T-helper 1 cell (primary cell): ENCODE results near the gene TXLNB.
"Not testable (repeated sequence)": the region's sequence is repeated elsewhere in the genome, so short reads cannot be mapped to it uniquely, and the experiment has no call there.

Experiments used
- DNase-seq, 5 donors: peaks; one replicate each; pipeline ENCODE4 v3.0.0-alpha.2; 2012 to 2020

Gene TXLNB

GRCh38 chr6:139308936-139309603, 17.3 kb upstream of the TXLNB start:
- DNase-seq, result no peak

GRCh38 chr6:139308286-139308916, 16.6 kb upstream of the TXLNB start:
- DNase-seq, result no peak

GRCh38 chr6:139306291-139306981, 14.6 kb upstream of the TXLNB start:
- no peak for DNase-seq

GRCh38 chr6:139303185-139303584, 11.4 kb upstream of the TXLNB start:
- no peak for DNase-seq

GRCh38 chr6:139297921-139298320, 6.1 kb upstream of the TXLNB start:
- DNase-seq, result no peak

- no peak for DNase-seq
These were observed 5.1 kb upstream of the TXLNB start for GRCh38 chr6:139296927-139297326.

GRCh38 chr6:139295901-139296300, 4.1 kb upstream of the TXLNB start:
- DNase-seq, result no peak

GRCh38 chr6:139294090-139294489, 2.3 kb upstream of the TXLNB start:
- no peak for DNase-seq

- DNase-seq, result not testable (repeated sequence)
These were observed 1.4 kb upstream of the TXLNB start for GRCh38 chr6:139293230-139293629.

- DNase-seq, result peak in 3 of 5 donors; percentile 6 to 91 (median 13)
These were observed 949 bp downstream of the TXLNB start for GRCh38 chr6:139290787-139291311.

- no peak for DNase-seq
These were observed 2.6 kb downstream of the TXLNB start for GRCh38 chr6:139289233-139289632.

GRCh38 chr6:139288496-139289040, 3.2 kb downstream of the TXLNB start:
- no peak for DNase-seq

- no peak for DNase-seq
These were observed 3.9 kb downstream of the TXLNB start for GRCh38 chr6:139287868-139288267.

GRCh38 chr6:139286438-139286837, 5.4 kb downstream of the TXLNB start:
- not testable (repeated sequence) for DNase-seq

GRCh38 chr6:139285590-139285989, 6.2 kb downstream of the TXLNB start:
- DNase-seq, result no peak

- DNase-seq, result no peak
These were observed 7.0 kb downstream of the TXLNB start for GRCh38 chr6:139284789-139285188.

- DNase-seq, result peak in 1 of 5 donors; percentile 24
These were observed 9.1 kb downstream of the TXLNB start for GRCh38 chr6:139282684-139283083.

- DNase-seq, result no peak
These were observed 13.6 kb downstream of the TXLNB start for GRCh38 chr6:139278190-139278589.

GRCh38 chr6:139277587-139277986, 14.2 kb downstream of the TXLNB start:
- no peak for DNase-seq

GRCh38 chr6:139277161-139277560, 14.6 kb downstream of the TXLNB start:
- DNase-seq, result no peak

- DNase-seq, result no peak
These were observed 16.3 kb downstream of the TXLNB start for GRCh38 chr6:139275279-139276055.

- no peak for DNase-seq
These were observed 20.7 kb downstream of the TXLNB start for GRCh38 chr6:139271056-139271455.

- no peak for DNase-seq
These were observed 21.5 kb downstream of the TXLNB start for GRCh38 chr6:139270249-139270648.
